GM04504 (cell line): ENCODE measurements around the gene SLC22A15.
A peak's percentile ranks its signal among the peaks of the same experiment; 100 is the strongest.
"Not testable (repeated sequence)": the region's sequence is repeated elsewhere in the genome, so short reads cannot be mapped to it uniquely, and the experiment has no call there.

Experiments used
- DNase-seq: peaks from one replicate; pipeline ENCODE4 v3.0.0-alpha.2; 2012; ENCODE audit warnings: low read depth

The SLC22A15 gene

DNA sequence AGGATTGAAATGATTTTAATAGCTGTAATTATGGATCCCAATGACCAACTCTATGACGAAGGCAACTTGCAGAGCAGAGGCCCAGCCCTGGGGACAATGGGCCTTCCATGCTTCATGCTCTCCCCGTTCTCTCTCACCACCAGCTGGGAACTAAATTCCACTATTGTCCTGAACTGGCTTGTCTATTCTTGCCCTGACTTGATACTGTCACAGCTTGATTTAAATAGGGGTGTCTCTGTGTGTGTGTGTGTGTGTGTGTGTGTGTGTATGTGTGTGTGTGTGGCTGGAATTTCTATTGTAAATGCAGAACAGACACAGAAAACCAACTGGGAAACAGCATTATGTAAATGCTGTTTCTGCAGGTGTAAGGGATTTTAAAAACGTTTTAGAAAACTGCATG, 57.0 kb downstream of the SLC22A15 start:
- no peak for DNase-seq

DNA sequence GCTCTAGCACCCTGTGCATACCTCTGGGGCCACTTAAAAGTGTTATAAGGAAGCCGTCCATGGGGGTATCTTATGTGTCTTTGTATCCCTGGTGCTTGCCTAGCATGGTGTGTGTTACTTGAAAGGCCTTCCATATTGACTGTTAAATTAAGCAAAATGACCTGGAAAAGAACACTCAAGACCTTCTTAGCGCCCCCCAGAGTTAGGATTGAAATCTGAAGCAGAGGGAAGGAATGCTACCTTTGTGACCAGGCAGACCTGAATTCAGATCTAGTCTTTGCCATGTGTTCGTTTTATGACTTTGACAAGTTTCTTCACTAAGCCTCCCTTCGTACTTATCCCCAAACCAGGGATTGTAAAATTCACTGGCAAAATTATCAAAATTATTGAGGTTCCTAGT, 59.9 kb downstream of the SLC22A15 start:
- no peak for DNase-seq

DNA sequence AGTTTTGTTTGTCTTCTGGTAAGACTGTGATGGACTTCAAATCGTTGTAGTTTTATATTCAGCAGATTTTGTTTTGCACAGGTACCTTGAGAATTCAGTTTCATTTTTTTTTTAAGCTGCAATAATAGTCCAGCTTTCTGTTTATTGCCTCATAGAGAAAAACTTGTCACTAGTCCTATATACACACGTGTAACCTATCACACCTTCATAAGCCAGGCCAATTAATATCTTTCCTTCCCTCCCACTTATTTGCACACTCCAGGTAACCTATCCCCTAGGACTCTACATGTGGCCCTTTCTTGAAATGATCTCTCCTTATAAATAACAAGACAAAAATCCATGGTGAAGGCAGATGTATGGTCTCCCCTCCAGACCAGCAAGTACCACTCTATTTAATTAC, 62.4 kb downstream of the SLC22A15 start:
- DNase-seq: no peak

DNA sequence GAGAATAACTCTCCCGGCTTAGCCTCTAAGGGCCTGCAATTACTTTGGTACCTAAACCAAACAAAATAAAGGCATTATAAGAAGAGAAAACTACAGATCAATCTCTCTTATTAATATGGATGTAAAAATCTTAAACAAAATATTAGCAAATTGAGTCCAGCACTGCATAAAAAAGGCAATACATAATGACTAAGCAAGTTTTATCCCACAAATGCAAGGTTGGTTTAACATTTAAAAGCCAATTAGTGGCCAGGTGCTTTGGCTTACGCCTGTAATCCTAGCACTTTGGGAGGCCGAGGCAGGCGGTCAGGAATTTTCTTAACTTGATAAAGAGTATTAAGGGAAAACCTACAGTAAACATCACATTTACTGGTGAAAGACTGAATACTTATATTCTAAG, 67.8 kb downstream of the SLC22A15 start:
- DNase-seq: no peak

DNA sequence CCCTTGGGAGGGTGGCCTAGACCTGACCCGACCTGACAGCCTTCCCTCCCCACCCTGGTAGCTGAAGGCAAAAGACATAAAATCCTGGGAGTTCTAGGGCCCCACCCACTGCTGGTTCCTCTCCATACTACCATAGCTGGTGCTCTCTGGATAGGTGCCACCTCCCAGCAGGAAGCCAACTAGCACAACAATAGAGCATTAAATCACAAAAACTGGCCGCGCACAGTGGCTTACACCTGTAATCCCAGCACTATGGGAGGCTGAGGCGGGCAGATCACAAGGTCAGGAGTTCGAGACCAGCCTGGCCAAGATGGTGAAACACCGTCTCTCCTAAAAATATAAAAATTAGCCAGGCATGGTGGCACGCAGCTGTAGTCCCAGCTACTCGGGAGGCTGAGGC, 70.6 kb downstream of the SLC22A15 start:
- not testable (repeated sequence) for DNase-seq

DNA sequence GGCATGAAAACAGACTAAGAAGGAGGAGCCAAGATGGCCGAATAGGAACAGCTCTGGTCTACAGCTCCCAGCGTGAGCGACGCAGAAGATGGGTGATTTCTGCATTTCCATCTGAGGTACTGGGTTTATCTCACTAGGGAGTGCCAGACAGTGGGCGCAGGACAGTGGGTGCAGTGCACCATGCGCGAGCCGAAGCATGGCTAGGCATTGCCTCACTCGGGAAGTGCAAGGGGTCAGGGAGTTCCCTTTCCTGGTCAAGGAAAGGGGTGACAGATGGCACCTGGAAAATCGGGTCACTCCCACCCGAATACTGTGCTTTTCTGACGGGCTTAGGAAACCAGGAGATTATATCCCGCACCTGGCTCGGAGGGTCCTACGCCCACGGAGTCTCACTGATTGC, 75.6 kb downstream of the SLC22A15 start:
- DNase-seq: not testable (repeated sequence)

DNA sequence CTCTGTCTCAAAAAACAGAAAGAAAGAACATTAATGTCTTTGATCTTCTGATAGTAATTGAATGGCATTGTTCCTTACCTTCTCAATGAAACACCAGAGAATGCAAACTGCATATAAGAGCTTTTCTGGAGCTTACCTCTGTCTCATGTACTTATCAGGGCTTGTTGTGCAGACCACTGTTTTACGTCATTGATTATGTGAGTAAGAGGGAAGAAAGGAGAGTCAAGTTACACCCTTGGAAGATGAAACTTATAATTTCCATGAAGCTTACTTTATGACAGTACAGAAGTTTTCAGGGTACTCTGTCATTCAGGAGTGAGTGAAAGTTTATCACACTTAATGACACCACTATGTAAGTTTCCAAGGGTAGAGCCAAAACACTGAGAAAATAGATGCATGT, 85.9 kb downstream of the SLC22A15 start:
- no peak for DNase-seq

DNA sequence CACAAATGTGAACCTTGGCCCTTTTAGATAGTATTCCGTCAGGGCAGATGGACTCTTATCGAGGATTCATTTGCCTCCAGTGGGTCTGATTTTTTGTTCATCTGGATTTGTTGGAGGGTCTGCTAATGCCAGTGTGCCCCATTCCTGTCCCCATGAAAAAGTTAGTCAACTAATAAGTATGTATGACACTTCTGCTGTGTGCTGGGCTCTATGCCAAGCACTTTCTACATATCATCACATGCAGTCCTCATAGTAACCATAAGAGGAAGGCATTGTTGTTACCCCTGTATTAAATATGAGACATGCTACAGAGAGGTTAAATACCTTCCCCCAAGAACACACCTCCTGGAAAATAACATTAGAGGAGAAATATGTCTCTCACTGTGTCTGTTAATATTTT, 88.3 kb downstream of the SLC22A15 start:
- DNase-seq: no peak

DNA sequence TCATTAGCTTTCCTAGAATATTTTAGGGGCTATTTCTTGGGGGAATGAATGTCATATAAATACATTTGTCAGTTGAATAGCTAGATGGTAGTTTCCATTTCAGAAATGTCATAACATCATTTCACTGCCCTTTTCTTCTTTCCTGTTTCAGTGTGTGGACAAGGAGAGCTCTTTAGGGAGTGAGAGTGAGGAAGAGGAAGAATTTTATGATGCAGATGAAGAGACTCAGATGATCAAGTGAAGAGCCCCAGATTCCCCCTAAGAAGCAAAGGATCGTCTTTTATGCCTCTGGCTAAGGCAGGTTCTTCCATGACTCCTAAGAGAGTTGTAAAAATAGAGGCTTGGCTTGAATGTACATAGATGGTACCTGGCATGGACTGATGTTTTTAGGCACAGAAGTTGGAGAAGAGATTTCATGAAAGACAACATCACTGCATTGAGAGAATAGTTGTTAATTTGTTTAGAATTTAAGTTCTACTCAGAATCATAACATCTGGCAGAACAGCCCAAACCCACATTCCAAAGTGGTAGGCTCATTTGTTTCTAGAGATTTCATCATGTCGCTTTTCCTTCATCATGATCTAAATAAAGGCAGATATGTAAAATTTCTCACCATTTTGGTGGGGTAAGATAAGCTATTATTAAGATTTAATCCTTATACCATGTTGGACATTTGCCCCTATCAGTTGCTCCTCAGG, 90.7 kb downstream of the SLC22A15 start:
- peak; percentile 71 for DNase-seq

DNA sequence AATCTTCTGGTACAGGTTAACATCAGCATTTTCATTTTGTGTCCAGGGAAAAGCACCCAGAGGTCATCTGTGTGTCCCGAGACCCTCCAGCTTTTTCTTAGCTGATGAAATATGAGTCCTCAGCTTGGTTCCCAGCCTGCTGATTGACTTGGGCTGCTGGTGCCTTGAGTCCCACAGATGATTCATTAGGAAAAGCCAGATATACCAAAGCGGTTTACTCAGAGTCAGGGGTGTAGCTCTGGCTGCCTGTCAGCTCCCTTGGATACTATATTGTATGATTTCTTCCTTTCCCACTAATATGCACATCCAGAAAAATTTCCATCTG, 91.2 kb downstream of the SLC22A15 start:
- DNase-seq: peak; percentile 87

DNA sequence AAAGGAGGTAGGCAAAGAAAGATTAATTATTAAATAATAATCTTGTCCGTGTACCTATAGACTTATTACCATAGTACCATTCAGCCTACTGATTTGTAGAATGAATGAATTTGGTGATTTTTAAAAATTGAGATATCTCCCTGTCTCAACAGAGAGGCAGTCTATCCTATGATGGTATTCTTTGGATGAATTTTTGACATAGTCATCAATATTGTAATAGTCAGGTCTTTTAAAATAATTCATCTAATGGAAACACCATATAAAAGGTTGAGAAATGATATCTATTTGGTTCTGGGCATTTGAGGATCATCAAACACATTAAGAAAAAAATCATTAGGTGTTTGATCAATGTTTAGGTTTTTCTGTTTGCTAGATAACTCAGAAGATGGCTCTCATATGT, 99.3 kb downstream of the SLC22A15 start:
- no peak for DNase-seq

DNA sequence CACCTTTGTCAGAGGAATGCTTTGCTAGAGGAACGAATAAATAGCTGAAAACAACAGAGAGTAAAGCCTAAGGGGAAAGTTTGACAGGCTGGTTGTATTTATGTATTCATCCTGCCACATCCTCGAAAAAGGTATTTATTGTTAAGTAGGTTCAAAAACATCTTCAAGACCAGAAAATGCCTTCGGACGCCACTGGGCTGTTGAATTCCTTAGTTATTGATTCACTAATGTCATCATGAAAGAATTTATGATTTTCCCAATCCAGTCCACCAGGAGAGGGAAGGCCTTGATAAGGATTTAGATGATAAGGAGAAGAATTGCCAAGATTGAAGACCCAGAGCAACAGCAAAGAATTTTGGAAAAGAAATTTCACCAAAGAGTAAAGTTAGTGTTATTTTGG, 99.7 kb downstream of the SLC22A15 start:
- no peak for DNase-seq

DNA sequence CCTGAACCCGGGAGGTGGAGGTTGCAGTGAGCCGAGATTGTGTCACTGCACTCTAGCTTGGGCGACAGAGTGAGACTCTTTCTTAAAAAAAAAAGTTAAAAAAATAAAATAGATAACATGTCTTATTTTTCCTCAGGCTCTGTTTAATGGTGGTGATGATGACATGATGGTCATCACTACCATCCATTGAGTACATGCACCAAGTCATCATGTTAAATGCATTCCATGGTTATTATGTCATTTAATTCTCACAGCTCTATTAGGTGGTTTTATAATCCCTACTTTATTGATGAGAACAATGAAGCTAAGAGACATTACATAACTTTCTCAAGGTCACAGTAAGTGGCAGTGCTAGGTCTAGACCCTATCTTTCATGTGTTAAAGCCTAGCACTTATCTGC, 100.5 kb downstream of the SLC22A15 start:
- DNase-seq: no peak

DNA sequence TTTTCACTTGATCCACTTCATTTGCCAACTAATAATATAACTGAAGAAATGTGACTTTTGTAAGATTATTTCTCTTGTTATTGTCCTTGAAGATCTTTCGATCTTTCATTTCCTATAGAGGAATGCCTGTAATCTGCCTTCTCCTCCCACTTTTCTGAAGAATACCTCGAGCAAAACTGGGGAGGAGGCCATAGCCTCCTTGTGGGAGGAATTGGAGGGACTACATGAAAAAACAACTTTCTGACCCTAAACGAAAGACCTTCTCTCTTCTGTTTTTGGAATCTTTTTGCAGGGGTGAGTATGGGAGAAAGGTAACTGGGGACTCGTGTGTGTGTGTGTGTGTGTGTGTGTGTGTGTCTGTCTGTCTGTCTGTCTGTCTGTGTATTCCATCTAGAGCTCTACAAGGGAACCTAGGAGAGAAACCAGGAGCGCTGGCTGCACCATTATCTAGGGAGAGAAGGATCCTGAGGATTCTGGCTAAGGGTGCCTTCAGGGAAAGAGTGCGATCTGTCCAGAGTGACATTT, 102.4 kb downstream of the SLC22A15 start:
- no peak for DNase-seq

DNA sequence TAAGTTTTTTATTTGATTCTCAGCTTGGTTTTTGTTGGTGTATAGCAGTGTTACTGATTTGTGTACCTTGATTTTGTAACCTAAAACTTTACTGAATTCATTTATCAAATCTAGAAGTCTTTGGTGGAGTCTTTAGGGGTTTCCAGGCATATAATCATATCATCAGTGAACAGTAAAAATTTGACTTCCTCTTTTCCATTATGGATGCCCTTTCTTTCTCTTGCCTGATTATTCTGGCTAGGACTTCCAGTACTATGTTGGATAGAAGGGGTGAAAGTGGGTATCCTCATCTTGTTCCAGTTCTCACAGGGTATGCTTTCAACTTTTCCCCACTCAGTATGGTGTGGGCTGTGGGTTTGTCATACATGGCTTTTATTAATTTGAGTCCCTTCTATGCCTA, 111.3 kb downstream of the SLC22A15 start:
- no peak for DNase-seq

DNA sequence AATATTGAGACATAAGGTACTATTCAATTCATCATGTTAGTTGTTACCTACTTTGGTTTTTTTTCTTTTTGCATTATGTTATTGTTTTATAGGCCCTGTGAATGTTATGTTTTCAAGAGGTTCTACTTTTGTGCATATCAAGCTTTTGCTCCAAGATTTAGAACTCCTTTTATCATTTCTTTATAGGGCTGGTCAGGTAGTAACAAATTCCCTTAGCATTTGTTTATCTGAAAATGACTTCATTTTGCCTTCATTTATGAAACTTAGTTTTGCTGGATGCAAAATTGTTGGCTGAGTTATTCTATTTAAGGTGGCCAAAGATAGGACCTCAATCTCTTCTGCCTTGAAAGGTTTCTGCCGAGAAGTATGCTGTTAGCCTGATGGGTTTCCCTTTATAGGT, 113.6 kb downstream of the SLC22A15 start:
- DNase-seq: no peak

DNA sequence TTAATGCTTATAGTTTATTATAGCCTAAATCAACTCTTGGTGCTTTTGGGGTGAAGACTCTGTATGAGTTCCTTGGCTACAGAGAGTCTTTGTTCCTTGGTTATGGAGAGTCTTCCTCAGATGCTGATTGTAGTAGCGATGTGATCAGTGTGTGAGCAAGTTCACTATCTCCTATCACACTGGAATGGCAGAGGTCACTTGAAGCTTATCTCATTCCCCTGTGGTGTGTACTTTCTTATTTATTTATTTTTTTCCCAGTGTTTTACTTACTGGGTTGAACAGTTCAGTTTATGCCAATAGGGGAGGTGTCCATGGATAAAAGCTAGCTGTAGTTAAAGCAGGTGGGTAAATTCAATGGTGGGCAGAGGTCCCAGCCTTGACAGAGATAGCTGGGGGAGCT, 114.8 kb downstream of the SLC22A15 start:
- DNase-seq: no peak

DNA sequence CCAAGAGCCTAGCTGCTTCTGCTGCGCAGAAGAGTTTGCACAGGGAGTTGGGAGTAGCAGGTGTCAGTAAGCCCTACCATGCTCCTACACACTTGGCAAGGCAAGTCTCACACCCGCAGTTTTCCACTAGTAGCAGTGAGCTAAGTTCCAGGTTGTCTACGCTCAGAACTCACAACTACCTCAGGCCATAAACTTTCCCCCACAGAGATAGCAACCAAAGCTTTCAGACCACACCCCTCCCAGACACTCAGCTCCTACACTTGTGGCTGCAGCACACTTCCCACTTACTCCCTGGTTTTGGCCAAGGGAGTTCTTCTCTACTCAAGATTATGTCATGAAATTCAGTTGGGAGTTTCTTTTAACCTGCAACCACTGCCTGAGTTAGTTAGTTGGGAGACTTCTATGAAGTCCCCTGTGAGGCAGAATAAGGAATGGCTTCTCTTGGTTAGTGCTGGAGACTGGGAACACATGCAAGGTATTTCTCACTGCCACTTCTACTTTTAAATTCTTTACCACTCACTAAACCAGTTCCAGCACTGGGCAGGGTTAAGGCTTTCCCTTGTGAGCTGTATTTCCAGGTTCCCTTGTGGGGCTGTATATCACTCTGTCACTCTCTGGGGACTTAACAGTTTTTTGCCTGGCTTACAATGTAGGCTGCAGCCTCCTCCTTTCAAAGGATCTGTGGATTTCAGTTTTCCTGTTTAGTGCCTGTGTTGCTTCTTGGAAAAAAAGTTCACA, 116.6 kb downstream of the SLC22A15 start:
- no peak for DNase-seq

DNA sequence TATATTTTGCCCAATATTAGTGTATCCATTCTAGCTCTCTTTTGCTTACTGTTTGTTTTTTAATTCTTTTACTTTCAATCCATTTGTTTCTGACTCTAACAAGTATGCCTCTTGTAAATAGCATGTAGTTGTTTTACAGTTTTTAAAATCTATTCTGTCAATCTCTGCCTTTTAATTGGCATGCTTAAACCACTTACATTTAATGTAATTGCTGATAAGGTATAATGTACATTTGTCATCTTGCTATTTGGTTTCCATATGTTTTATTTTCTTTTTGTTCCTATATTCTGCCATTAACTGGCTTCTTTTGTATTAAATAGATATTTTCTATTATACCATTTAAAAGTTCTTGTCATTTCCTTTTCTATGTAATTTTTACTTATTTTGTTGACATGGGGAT, 118.7 kb downstream of the SLC22A15 start:
- DNase-seq: no peak

DNA sequence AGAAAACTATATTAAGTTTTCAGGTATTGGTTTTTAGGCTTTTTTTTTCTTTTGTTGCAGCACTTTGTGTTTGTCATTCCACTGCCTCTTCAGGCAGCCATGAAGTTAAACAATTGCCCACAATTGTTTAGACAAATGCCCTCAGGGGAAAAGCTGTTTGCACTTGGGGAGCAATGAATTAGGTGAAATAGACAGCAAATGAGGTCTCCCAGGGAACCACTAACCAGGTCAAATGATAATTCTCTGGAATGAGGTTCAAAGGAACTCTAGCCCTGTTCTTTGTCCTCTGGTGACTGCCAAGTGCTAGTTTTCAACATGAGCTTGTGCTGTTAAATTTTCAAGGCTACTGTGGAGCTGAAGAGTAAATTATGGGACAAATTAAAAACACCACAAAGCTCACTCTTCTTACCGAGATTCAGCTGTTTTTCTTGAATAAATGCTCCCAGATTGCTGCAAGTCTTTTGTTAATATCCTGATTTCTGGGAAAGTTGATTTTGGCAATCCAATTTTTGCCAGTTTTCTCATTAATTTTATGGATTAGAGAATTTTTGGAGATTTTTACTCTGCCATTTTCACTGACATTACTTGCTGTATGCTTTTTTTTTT, 119.8 kb downstream of the SLC22A15 start:
- no peak for DNase-seq

DNA sequence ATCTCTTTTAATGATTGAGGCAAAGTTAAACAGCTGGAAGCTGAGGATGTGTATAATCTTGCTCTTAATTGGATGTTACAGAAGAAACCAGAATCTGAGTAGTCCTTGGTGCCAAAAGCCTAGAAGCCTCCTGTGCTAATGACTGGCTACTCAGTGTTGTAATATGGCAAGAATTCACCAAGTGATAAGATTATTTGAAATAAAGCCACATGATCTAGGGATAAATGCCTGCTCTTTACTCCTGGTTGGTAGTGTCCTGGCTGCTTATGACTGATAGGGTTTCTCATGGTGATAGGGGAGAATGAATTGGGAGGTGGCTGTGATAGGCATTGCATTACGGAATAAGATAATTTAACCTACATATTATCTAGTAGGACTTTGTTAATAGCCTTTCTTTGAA, 121.3 kb downstream of the SLC22A15 start:
- DNase-seq: no peak

DNA sequence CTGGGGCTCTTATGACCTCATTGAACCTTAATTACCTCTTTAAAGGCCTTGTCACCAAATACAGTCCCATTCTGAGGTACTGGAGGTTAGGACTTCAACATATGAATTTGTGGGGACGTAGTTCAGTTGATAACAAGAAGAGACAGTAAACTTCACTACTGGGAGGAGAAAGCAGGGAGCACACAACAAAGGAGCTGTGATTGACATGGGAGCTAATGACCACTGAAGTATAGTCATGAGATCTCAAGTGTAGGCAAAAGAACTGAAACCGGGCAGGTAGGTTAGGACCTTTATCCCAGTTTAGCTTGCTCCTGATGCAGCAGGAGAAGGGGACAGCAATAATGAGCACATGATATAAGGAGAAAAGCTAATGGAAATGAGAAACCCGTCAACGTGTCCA, 123.1 kb downstream of the SLC22A15 start:
- no peak for DNase-seq

DNA sequence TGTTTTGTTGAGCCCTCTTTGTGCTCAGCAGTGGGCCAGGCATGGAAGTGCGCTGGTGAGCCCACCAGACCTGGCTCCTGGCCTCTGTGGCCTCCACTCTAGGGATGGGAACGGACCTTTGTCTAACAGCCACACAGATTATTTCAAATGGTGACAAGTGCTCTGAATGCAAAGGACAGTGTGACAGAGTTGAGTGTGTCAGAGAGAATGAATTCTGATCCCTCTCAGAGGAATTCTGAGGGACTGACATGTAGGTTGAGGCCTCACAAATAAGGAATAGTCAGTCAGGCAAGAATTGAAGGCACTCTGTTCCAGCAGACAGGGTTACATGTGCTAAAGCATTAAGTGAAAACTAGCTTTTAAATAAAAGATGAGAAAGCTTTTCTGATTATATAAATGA, 123.6 kb downstream of the SLC22A15 start:
- DNase-seq: no peak
